ENCODE data around the gene FLYWCH2. TPM values are rescaled to one million over a fixed set of nuclear protein-coding genes. Genes with fewer than 3 reads are reported as not detected.
A peak's percentile ranks its signal among the peaks of the same experiment; 100 is the strongest.

Gene FLYWCH2
- total RNA-seq, 1 experiment from 2014 or later = 33.7 TPM

DNA sequence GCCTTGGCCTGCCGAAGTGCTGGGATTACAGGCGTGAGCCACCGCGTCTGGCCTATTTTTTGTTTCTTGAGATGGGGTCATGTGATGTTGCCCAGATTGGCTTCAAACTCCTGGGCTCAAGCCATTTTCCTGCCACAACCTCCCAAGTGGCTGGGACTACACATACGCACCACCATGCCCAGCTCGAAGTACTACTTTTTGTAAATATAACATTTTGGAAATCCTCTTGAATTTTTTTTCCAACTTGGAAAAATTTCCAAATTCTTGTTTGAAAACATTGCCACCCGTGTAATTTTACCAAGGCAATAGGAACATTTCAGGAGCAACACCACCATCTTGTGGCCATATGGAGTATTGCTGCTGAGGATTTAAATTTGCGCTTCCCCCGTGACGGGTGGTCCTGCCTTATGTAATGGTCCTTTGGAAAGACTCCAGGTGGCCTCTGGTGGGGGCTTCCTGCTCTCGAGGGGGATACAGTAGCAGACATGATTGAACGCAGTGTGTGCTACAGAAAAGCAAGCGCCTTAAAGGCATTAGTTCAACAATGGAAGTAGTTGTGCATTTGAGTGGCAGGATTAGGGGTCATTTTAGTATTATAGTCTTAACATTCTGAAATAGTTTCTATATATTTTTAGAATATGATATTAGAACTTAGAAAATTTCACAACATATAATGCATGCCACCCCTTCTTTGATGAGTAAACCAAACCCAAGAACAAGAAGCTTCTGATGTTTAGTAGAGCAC, 36.7 kb downstream of the FLYWCH2 start:
- Histone ChIP-seq H3K27me3 (ENCODE audit: insufficient read depth, low read length) (no peaks in the 10 kb centered on the region), H3K79me2 (ENCODE audit: insufficient read depth, low read length) (peaks cover 17% of the 10 kb centered on the region), H2AFZ (ENCODE audit: low read depth, low read length, poor library complexity, severe bottlenecking) (no peak overlapping the region), H3K4me1 (ENCODE audit: control insufficient read depth in 1 of 2, insufficient read depth in 2 of 2, low read length in 2 of 2) (peaks cover 28 to 38% of the 10 kb centered on the region in 2 experiments), H4K20me1 (ENCODE audit: insufficient read depth) (no peaks in the 10 kb centered on the region), H3K9me3 (ENCODE audit: control insufficient read depth in 1 of 2, insufficient read depth in 1 of 2, low read depth in 1 of 2, low read length in 2 of 2) (no peaks in the 10 kb centered on the region), H3K9ac (ENCODE audit: low read length) (no peak overlapping the region), H3K9me2 (ENCODE audit: insufficient read depth) (no peaks in the 10 kb centered on the region), H3K4me3 (replicated peaks in 1 of 2; ENCODE audit: low read depth in 1 of 2, low read length in 2 of 2) (no peak overlapping the region), H3K4me2 (ENCODE audit: low read length) (peak overlapping the region; percentile 12; the same call in 1 of the 2 replicates), H3K27ac (ENCODE audit: low read depth, low read length) (no peak overlapping the region), H3K36me3 (ENCODE audit: control insufficient read depth in 1 of 2, insufficient read depth in 2 of 2, low read length in 2 of 2) (peaks cover 2 to 4% of the 10 kb centered on the region in 2 experiments; a peak in 2 of 4 replicates)
- ChIA-PET RAD21 (ENCODE audit: low non-redundant PET in 1 of 2, low total read pairs in 2 of 2, uncharacterized antibody in 2 of 2, unreplicated experiment in 2 of 2) (interaction anchor here in 1 of 2 experiments (0.8 kb wide), 1 partner anchor 81 kb away, joined by 3 read pairs; no protein-coding TSS in a partner anchor), CTCF (interaction anchor here (0.7 to 1.7 kb wide), 5 partner anchors 16 to 139 kb away, joined by 3 to 5 read pairs (median 4); partner anchors contain the start of gene FLYWCH2), POLR2A (interaction anchor here (1.1 kb wide), 1 partner anchor 52 kb away, joined by 3 read pairs; no protein-coding TSS in a partner anchor)
- DNase-seq (ENCODE audit: low read depth, low spot score) (peak; percentile 57), ATAC-seq (peak; percentile 54)
- TF ChIP-seq, protein P1, sequence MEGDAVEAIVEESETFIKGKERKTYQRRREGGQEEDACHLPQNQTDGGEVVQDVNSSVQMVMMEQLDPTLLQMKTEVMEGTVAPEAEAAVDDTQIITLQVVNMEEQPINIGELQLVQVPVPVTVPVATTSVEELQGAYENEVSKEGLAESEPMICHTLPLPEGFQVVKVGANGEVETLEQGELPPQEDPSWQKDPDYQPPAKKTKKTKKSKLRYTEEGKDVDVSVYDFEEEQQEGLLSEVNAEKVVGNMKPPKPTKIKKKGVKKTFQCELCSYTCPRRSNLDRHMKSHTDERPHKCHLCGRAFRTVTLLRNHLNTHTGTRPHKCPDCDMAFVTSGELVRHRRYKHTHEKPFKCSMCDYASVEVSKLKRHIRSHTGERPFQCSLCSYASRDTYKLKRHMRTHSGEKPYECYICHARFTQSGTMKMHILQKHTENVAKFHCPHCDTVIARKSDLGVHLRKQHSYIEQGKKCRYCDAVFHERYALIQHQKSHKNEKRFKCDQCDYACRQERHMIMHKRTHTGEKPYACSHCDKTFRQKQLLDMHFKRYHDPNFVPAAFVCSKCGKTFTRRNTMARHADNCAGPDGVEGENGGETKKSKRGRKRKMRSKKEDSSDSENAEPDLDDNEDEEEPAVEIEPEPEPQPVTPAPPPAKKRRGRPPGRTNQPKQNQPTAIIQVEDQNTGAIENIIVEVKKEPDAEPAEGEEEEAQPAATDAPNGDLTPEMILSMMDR (IDR thresholded peaks at IDR 0.05 in 2 of 3, conservative IDR thresholded peaks at IDR 0.05 in 1 of 3; ENCODE audit: borderline replicate concordance in 1 of 3, insufficient read depth in 1 of 3, low read depth in 2 of 3, low read length in 2 of 3) = peak; percentile 75 to 94 (median 79)
- peak; percentile 87 for TF ChIP-seq RAD21 (IDR thresholded peaks at IDR 0.05; ENCODE audit: low read depth)
- TF ChIP-seq, protein P2, sequence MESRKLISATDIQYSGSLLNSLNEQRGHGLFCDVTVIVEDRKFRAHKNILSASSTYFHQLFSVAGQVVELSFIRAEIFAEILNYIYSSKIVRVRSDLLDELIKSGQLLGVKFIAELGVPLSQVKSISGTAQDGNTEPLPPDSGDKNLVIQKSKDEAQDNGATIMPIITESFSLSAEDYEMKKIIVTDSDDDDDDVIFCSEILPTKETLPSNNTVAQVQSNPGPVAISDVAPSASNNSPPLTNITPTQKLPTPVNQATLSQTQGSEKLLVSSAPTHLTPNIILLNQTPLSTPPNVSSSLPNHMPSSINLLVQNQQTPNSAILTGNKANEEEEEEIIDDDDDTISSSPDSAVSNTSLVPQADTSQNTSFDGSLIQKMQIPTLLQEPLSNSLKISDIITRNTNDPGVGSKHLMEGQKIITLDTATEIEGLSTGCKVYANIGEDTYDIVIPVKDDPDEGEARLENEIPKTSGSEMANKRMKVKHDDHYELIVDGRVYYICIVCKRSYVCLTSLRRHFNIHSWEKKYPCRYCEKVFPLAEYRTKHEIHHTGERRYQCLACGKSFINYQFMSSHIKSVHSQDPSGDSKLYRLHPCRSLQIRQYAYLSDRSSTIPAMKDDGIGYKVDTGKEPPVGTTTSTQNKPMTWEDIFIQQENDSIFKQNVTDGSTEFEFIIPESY (IDR thresholded peaks at IDR 0.05; ENCODE audit: extremely low read depth, insufficient replicate concordance, low read length) = no peak
- no TSS peak for BruUV-seq (replicated peaks)
- intact Hi-C loops (cut with micrococcal nuclease) = loop anchor here (1.0 kb wide), 1 partner anchor 45 kb away; no protein-coding TSS in a partner anchor
